Left colon (tissue), 2 donors: ENCODE data around the gene GARIN5A. TPM values are rescaled to one million over a fixed set of nuclear protein-coding genes. Genes with fewer than 3 reads are reported as not detected.

Experiments
- ATAC-seq: fragments of 200-7000 bp; cut with Tn5 transposase; one replicate; pipeline ENCODE4 v1.9.1; 2020; ENCODE audit warnings: mild to moderate bottlenecking, moderate library complexity
- DNase-seq, 2 donors: peaks; one replicate each; pipeline ENCODE4 v3.0.0-alpha.2; 2020
- intact Hi-C, 2 donors: fragments of 100-400 bp; cut with DNase I in 1 of 2; cut with micrococcal nuclease in 1 of 2; formaldehyde crosslinking; loops; one replicate each; pipeline versions ENCODE4 v1.11.2 to v1.14.0; 2022; cut with DNase I, micrococcal nuclease
- total RNA-seq, 2 donors: library from RNA; stranded (reverse); fragmentation: NEBNext Ultra II Directional; extraction: Animal tissue kit (Norgen Biotek cat#: 25700); gene quantifications; one replicate each; pipeline ENCODE4 v1.2.1, GENCODE V29; 2021
- donor health status: DM: no; HTN: no; CAD: no.
- donor health status: DM: yes; HTN: yes; CAD: no.

GARIN5A gene
- total RNA-seq, 2 donors from 2014 or later, result 1.5 to 3.1 TPM

DNA sequence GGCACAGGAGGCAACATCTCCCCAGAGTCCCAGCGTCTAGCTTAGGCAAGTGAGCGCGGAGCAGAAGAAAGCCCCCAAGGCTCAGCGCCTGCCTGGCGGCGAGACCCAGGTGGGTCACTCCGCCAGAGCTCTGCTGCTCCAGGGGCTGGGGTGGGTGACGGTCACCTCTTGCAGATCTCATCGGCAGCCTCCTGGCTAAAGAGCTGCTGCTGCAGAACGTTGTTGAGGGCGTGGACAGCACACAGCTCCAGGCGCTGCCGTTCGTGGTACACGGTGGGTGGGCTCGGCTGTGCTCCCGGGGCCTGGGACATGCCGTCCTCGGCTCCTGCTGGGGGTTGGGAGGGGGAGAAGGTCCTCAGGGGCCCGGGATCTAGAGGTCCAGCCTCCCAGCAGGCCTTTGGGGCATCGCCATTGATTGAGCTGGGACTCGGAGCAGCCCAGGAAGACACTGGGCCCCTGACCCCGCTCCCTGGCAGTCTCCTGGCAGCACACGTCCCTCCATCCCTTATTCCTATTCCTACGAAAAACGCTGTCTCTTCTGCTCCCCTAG is 33.5 kb upstream of the GARIN5A start:
- ATAC-seq, result no peak
- peak in 1 of 2 donors; percentile 42 for DNase-seq
- intact Hi-C loops, result no loop called here

DNA sequence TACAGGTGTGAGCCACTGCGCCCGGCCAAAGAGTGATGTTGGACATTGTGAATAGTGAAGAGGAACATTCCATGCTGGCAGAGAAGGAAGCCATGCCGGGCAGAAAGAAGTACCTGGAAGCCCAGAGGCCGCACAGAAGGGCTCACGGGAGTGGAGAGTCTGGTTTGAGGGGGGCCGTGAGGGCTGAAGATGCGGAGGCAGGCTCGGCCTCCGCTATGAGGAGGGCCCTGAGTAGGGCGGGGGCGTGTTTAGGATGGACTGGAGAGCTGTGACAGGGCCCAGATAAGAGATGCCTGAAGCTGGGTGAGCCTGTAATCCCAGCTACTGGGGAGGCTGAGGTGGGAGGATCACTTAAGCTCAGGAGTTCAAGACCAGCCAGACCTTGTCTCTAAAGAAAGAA is 32.7 kb upstream of the GARIN5A start:
- ATAC-seq (no peak), DNase-seq (no peak)
- intact Hi-C loops, result no loop called here

DNA sequence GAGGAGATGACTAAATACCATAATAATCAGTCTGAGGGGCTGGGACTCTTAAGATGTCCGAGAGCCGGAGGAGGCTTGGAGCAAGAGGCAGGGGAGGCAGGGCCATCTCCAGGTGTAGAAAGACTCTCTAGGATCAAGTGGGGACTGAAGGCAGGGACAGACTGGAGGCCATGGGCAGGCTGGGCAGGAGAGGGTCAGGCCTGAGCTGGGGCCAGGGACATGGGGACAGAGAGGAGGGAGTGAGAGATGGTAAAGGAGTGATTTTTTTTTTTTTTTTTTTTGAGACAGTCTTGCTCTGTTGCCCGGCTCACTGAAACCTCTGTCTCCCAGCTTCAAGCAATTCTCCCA is 32.2 kb upstream of the GARIN5A start:
- intact Hi-C loops, result no loop called here
- DNase-seq (no peak), ATAC-seq (no peak)

DNA sequence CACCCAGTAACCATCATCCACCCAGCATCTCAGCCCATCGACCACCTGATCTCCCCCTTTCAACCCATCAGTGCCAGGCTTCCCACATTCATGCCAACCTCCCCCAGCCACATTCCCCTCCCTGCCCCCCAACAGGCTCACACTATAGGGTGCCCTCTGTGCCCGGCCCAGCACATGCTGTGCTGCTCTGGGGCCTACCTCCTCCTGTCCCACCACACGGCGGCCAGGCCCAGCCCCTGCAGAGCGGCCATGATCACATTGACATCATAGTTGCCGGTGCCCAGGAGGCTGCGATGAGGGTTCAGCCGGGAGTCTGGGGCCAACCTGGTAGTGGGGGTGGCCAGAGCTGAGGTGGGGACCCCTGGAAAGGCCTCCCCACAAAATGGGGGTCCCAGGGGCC is 30.7 kb upstream of the GARIN5A start:
- no peak for ATAC-seq

DNA sequence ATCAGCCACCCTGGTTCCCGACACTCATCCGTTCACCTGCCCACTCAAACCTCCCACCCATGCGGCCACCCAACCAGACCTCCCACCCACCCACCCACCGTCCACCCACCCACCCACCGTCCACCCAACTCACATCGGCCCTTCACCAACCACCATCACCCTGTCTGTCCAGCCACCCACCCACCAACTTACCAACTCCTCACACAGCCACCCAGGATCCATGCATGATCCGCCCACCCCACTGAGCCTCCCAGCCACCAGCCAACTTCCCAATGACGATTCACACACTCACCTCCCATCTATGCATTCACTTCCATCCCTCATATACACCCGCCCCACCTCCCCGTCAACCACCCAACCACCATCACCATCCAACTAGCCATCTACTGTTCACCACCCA is 30.1 kb upstream of the GARIN5A start:
- ATAC-seq, result no peak
- no peak for DNase-seq
- intact Hi-C loops, result no loop called here

More for the DNA sequence above, 30.7 kb upstream of the GARIN5A start:
- intact Hi-C loops, result no loop called here
- DNase-seq, result no peak

DNA sequence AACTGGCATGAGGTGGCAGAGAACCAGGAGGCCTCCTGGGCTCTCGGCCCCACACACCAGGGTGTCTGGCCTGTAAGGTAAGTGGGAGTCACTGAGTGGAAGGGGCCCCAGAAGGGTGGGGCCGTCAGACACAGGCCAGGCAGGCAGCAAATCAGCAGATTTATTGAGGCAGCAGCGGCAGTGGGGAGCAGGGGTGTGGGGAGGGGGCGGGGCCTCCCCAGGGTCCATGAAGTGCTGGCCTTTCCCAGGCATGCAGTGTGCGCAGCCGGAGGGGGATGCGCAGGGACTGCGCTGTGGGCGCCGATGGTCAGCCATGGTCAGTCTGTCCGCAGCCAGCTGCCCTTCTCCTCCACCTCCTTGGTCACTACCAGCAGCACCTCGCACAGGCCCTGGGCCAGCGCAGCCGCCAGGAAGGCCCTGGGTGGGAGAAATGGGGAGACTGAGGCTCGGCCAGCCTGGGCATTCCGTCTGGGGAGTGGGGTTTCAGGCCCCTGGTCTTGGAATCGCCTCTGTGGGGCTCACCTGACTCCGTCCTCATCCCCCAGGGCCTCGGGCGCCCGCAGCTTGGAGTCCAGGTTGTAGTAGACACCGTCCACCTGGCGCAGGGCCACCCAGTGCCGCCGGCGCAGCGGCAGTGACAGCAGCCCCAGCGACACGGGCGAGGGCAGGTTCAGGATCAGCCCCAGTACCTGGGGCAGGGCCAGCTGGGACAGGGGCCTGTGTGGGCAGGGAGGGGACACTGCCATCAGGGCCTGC is 29.4 kb upstream of the GARIN5A start:
- intact Hi-C loops, result no loop called here
- no peak for ATAC-seq
- no peak for DNase-seq

DNA sequence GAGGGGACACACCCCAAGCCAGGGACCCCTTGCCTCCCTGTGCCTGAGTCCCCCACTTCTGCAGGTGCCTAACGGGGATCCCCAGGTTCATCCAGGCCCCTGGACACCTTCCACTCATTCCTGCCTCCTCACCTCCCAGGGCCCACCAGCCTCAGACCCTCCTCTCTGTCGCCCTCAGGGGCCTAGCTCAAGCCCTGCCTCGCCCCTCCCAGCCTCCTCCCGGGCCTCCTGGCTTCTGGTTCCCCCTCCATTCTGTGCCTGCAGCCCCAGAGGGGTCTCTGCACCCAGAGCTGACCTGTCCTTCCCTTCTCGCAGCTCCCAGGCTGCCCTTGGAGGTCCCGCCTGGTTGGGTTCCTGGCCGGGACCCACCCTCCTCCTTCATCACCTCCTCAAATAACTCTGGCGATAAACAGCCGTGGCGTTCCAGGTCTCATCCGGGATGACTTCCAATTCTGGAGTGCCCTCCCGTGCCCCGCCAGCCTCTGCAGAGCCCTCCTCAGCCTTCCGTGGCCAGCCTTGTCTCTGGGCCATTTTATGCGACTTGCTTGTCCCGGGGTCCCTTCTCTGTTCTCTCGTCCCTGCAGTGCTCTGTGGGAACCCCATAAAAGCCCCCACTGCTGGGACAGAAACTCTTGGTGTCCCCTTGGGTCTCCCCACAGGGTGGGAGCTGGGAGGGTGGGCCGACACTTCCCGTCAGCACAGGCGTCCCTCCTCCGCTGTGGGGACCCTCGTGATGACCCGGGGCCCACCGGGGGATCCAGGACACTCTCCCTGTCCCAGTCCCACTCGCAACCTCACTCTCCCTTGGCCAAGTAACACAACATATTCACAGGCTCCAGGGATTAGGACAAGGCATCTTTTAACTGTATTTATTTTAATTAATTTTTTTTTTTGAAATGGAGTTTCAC is 25.2 kb upstream of the GARIN5A start:
- DNase-seq (no peak), ATAC-seq (no peak)
- intact Hi-C loops, result no loop called here

DNA sequence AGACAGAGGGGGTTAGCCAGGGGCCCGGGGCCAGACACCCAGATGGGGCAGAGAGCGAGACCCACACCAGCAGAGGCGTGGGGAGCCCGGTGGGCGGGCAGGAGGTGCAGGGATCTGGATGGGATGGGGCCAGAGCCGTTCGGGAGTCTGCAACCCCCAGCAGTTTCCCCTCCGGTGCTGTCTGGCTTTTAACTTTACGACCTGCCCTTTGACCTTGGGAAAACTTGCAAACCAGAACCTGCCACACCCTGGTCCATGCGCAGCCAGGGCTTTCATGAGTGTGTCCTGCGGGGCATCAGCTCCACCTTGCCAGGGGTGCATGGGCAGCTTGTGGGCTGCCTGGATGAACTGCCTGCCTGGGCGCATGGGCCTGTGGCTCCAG is 24.5 kb upstream of the GARIN5A start:
- DNase-seq (no peak), ATAC-seq (peak; percentile 66)
- intact Hi-C loops, result no loop called here

DNA sequence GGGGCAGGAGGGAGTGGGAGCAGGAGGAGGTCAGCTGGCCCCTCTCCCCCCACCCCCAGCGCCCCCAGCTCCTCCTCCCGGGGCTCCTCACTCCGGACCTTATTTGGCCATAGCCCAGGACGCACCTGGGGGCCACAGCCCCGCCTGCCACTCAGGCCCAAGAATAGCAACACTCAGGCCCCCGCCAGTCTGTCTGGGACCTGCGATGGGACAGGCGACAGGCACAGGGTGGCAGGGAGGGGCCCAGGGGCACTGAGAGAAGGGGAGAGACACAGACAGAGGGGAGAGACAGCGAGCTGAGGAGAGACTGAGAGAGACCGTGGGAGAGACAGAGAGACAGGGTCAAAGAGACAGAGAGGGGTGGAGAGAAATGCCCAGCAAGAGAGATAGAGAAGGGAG is 24.1 kb upstream of the GARIN5A start:
- ATAC-seq (peak; percentile 26), DNase-seq (no peak)
- intact Hi-C loops, result no loop called here

DNA sequence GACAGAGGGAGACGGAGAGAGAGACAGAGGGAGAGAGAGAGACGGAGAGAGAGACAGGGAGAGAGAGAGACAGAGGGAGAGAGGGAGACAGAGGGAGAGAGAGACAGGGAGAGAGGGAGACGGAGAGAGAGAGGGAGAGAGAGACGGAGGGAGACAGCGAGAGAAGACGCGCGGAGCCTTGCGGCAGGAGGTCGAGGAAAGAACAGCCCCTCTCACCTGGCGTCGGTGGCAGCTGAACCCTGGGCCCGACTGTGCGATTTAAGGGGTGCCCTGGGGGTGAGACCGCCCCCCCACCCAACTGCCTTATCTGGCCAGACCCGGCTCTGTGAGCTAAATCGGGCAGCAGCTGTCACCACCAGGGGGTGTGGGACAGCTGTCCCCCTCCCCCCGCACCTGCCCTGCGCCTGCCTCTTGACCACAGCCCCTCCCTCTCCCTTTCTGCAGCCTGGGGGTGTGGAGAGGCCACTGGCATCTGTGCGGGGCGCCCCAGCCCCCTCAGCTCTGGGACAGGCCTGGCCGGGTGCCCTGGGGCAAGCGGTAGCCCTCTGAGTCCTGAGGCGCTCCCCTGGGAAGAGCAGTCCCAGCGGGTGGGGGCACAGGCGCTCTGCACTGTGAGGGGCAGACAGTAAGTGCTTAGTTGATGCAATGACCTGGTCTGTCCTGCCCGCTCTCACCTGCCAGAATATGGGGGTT is 23.6 kb upstream of the GARIN5A start:
- intact Hi-C loops, result no loop called here
- DNase-seq (no peak), ATAC-seq (peak; percentile 41)

DNA sequence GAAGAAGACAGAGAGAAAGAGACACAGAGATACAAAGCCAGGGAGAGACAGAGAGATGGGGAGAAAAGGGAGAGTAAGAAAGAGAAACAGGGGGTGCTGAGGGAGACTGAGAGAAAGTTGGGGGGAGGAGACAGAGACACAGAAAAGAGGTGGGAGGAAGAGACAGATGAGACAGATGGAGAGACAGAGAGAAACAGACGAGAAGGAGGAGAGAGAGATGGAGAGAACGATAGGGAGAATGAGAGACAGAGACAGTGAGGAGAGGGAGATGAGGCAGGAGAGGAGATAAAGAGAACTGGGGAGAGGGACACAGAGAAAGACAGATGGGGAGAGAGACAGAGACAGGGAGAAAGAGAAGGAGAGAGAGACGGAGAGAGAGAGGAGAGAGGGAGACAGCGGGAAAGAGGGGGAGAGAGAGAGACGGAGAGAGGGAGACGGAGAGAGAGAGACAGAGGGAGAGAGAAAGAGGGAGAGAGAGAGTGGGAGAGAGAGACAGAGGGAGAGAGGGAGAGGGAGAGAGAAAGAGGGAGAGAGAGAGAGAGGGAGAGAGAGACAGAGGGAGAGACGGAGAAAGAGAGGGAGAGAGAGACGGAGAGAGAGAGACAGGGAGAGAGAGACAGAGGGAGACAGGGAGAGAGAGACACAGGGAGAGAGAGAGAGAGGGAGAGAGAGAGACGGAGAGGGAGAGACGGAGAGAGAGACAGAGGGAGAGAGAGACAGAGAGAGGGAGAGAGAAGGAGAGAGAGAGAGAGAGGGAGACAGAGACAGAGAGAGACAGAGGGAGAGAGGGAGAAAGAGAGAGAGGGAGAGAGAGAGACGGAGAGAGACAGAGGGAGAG is 21.8 kb upstream of the GARIN5A start:
- ATAC-seq, result no peak
- intact Hi-C loops, result no loop called here
- no peak for DNase-seq

DNA sequence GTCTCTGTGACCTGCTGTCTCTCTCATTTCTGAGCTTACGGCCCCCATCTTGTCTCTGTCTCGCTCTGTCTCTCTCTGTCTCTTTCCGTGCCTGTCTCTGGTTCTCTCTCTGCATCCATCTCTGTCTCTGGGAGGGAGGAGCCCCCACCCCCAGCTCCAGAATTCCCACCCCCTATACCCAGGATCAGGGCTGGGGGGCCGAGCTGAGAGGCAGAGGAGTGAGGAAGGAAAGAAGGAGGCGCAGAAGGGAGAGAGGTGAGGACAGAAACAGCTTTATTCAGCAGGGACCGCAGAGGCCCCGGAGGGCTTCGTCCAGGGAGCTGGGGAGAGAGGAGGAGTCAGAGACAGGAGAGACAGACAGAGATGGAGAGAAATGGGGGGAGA is 20.4 kb upstream of the GARIN5A start:
- intact Hi-C loops, result no loop called here
- DNase-seq, result no peak

DNA sequence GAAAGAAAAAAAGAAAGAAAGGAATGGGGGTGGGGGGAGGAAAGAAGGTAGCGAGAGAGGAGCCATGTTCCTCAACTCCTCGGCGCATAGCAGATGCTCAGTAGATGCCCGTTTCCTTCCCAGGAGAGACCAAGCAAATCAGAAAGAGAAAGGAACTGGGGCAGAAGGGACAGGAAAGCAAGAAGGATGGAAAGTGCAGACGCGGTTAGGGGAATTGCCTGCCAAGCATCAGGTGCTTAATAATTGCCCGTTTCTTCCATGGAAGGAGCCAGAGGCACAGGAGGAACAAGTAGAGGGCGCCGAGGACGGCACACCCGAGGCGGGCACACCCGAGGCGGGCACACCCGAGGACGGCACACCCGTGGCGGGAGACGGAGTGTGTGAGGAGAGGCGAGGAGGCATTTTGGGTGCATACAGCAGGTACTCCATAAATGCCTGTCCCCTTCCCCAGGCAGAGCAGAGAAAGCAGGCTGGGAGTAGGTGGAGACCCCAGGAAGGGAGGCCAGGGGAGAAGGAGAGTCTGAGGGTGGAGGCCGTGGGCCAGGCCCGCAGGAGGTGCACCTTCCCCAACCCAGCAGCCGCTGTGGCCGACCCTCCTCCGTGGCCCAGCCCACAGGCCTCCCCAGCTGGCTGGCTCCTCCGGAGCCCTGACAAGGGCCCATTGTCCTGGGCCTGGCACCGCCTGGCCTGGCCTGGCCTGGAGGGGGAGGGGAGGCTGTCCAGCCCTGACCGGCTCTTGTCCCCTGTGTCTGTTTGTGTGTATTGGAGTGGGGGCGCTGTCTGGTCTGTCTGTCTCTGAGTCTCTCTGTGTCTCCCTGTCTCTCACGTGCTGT is 19.8 kb upstream of the GARIN5A start:
- no peak for DNase-seq
- no peak for ATAC-seq
- intact Hi-C loops, result no loop called here

More for the DNA sequence above, 20.4 kb upstream of the GARIN5A start:
- no peak for ATAC-seq

DNA sequence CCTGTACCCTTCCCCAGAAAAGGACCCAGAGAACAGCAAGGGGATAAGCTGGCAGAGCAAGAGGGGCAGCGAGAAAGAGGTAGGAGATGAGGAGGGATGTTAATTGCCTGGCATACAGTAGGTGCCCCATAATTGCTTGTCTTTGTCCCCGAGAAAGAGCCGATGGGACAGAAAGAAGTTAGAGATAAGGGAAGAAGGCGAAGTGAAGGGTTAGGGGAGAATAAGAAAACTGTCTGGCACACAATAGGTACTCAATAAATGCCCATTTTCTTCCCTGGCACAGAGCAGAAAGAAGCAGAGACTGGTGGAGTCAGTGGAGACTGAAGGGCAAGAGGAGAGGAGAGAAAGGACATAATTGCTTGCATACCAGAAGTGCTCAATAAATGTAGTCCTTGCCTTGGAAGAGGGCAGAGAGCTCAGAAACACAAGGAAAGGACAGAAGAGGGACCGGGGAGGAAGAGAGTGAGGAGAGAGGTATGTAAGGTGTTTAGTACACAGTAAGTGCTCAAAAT is 18.4 kb upstream of the GARIN5A start:
- intact Hi-C loops, result no loop called here
- DNase-seq (no peak), ATAC-seq (no peak)

DNA sequence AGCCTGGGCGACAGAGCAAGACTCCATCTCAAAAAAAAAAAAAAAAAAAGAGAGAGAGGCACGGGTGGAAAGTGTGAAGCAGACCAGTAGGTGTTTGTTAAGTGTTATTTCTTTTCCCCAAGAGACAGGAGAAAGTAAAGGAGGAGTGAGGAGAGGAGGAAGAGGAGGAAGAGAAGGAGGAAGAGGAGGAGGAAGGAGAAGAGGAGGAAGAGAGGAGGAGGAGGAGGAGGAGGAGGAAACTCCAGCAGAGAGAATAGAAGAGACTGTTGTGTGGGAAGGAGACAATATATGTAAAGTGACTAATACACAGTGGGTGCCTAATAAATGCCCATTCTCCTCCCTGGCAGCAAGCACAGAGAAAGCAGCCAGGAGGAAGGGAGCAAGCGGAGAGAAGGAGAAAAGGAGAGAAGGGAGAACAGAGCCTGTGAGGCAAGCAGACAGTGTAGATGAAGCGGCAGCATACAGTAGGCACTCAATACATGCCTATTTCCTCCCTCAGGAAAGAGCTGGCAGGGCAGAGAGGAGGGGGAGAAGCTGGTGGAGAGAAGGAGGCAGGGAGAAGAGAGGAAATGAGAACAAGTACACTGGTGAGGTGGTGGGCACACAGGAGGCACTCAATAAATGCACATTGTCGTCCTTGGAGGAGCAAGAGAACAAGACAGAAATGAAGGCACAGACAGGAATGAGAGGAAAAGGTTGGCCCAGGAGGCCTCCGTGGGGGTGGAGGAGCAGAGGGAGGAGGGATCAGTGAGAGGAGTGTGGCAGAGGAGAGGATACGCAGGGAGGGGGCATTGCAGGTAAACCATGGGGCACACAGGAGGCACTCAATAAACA is 17.8 kb upstream of the GARIN5A start:
- DNase-seq (no peak), ATAC-seq (no peak)
- intact Hi-C loops, result no loop called here

DNA sequence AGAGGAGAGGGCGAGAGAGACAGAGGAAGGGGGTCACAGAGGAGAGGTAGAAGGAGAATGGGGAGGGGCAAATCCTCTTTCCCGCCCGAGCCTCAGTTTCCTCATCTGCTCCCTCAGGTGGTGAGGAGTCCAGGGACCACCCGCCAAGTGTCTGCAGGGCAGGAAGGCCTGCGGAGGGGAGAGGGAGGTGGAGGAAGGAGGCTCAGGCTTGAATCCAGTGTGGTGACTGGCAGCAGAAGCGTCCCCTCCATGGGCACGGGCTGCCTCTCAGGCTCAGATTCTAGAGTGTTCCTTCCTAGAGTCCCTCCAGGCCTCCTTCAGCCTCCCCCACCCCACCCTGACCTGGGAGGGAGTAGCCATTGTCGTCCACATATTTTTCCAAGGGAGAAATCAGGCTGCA is 16.5 kb upstream of the GARIN5A start:
- no peak for DNase-seq
- no peak for ATAC-seq
- intact Hi-C loops, result no loop called here
